ENCODE measurements around the gene SHISA8.
A peak's percentile ranks its signal among the peaks of the same experiment; 100 is the strongest.

SHISA8 gene

GRCh38 chr22:41933411-41934177 lies 18.7 kb upstream of the SHISA8 start:
- H3K4me3 ChIP-seq (ENCODE audit: insufficient read length, low read depth), result no peak overlapping the region
- H3K9ac ChIP-seq (ENCODE audit: insufficient read length, low read depth), result no peak overlapping the region
- H3K9me3 ChIP-seq (ENCODE audit: insufficient read depth, low read length), result no peaks in the 10 kb centered on the region
- H3K27me3 ChIP-seq (ENCODE audit: insufficient read depth, insufficient read length), result no peaks in the 10 kb centered on the region
- H3K4me1 ChIP-seq (ENCODE audit: insufficient read depth, insufficient read length), result peaks cover 19% of the 10 kb centered on the region
- DNase-seq (ENCODE audit: low read depth, low spot score), result no peak
- H3K36me3 ChIP-seq (ENCODE audit: insufficient read depth, insufficient read length, low read length), result peaks cover 33% of the 10 kb centered on the region
- TF ChIP-seq SUZ12 (IDR thresholded peaks at IDR 0.05; ENCODE audit: extremely low read depth, insufficient read depth, insufficient read length), result no peak

DNA sequence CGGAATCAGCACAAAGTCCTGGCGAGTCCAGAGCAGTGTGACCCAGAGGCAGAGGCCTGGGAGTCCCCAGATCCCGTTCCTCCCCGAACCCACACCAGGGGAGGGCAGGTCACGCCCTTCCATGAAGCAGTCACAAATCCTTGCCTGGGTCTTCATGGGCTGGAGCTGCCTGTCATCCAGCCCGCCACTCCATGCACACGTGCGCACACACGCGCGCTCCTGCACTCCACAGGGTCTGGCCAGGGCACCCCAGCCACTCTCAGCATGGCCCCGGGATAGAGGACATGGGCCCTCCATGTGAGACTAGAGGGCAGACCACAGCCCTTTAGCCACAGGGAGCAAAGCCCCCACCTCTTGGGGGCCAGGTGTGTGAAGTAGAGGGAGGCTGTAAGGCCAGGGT lies 17.5 kb upstream of the SHISA8 start:
- H3K4me1 ChIP-seq (ENCODE audit: insufficient read depth, insufficient read length), result peaks cover 24% of the 10 kb centered on the region

DNA sequence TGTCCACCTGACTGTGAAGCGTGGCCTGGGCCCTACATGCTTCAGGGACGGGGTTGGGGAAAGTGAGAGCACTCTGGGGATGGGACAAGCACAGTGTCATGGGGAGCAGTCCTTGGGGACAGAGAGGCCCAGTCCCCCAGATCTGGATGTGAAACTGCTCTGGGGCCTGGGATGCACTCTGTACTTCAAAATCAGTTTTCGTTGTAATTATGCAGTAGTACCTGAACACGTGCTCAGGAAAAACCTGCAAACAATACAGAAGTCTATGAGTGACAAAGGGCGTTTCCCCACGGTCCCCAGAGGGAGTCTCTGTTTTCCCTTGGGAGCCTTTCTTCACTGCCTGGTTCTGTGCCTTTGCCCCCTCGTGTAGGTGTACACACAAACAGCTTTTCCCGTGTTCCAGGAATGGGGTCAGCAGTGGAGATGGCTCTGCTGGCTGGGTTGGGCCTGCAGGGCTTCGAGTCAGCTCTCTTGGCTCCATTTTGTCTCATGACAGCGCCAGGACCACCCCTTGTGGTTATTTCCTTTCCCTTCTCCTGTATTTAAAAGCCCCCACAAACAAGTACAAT lies 16.9 kb upstream of the SHISA8 start:
- Histone ChIP-seq H3K36me3 (ENCODE audit: insufficient read depth, insufficient read length, low read length) (peaks cover 20% of the 10 kb centered on the region), H3K27me3 (ENCODE audit: insufficient read depth, insufficient read length) (no peaks in the 10 kb centered on the region), H3K9ac (ENCODE audit: insufficient read length, low read depth) (no peak overlapping the region), H3K4me3 (ENCODE audit: insufficient read length, low read depth) (no peak overlapping the region), H3K4me1 (ENCODE audit: insufficient read depth, insufficient read length) (peaks cover 27% of the 10 kb centered on the region), H3K9me3 (ENCODE audit: insufficient read depth, low read length) (no peaks in the 10 kb centered on the region)
- TF ChIP-seq ZNF274 (IDR thresholded peaks at IDR 0.05; ENCODE audit: low read depth, low read length) (no peak), YY1 (IDR thresholded peaks at IDR 0.05; ENCODE audit: insufficient read depth, insufficient read length) (no peak), SUZ12 (IDR thresholded peaks at IDR 0.05; ENCODE audit: extremely low read depth, insufficient read depth, insufficient read length) (no peak)
- no peak for DNase-seq (ENCODE audit: low read depth, low spot score)

More for the DNA sequence above, 17.5 kb upstream of the SHISA8 start:
- no peak for TF ChIP-seq SUZ12 (IDR thresholded peaks at IDR 0.05; ENCODE audit: extremely low read depth, insufficient read depth, insufficient read length)
- no peak for TF ChIP-seq ZNF274 (IDR thresholded peaks at IDR 0.05; ENCODE audit: low read depth, low read length)
- no peak for TF ChIP-seq YY1 (IDR thresholded peaks at IDR 0.05; ENCODE audit: insufficient read depth, insufficient read length)
- Histone ChIP-seq H3K4me3 (ENCODE audit: insufficient read length, low read depth) (no peak overlapping the region), H3K36me3 (ENCODE audit: insufficient read depth, insufficient read length, low read length) (peaks cover 25% of the 10 kb centered on the region), H3K9me3 (ENCODE audit: insufficient read depth, low read length) (no peaks in the 10 kb centered on the region), H3K9ac (ENCODE audit: insufficient read length, low read depth) (no peak overlapping the region), H3K27me3 (ENCODE audit: insufficient read depth, insufficient read length) (no peaks in the 10 kb centered on the region)
- no peak for DNase-seq (ENCODE audit: low read depth, low spot score)

DNA sequence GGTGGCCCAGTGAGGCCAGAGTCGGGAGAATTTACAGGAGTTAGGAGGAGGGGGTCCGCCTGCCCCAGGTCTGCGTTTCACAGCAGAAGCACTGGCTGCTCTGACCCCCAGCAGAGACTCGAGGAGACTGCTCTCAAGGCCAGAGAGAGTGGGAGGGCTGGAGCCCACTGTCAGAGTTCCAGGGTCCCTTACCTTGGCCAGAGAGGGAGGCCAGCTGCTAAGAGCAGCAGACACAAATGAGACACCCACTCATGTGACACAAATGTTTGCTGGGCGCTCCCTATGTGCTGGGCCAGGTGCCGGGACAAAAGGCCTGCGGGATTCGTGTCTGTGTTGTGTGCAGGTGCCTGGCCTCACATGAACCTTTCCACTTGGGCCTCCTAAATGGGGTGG lies 14.5 kb upstream of the SHISA8 start:
- TF ChIP-seq SUZ12 (IDR thresholded peaks at IDR 0.05; ENCODE audit: extremely low read depth, insufficient read depth, insufficient read length) (no peak), ZNF274 (IDR thresholded peaks at IDR 0.05; ENCODE audit: low read depth, low read length) (no peak), YY1 (IDR thresholded peaks at IDR 0.05; ENCODE audit: insufficient read depth, insufficient read length) (no peak)
- no peak overlapping the region for H3K4me3 ChIP-seq (ENCODE audit: insufficient read length, low read depth)
- H3K36me3 ChIP-seq (ENCODE audit: insufficient read depth, insufficient read length, low read length), result peaks cover 9% of the 10 kb centered on the region
- no peak for DNase-seq (ENCODE audit: low read depth, low spot score)
- no peaks in the 10 kb centered on the region for H3K9me3 ChIP-seq (ENCODE audit: insufficient read depth, low read length)
- peaks cover 10% of the 10 kb centered on the region for H3K27me3 ChIP-seq (ENCODE audit: insufficient read depth, insufficient read length)
- H3K9ac ChIP-seq (ENCODE audit: insufficient read length, low read depth), result no peak overlapping the region
- H3K4me1 ChIP-seq (ENCODE audit: insufficient read depth, insufficient read length), result peaks cover 27% of the 10 kb centered on the region

DNA sequence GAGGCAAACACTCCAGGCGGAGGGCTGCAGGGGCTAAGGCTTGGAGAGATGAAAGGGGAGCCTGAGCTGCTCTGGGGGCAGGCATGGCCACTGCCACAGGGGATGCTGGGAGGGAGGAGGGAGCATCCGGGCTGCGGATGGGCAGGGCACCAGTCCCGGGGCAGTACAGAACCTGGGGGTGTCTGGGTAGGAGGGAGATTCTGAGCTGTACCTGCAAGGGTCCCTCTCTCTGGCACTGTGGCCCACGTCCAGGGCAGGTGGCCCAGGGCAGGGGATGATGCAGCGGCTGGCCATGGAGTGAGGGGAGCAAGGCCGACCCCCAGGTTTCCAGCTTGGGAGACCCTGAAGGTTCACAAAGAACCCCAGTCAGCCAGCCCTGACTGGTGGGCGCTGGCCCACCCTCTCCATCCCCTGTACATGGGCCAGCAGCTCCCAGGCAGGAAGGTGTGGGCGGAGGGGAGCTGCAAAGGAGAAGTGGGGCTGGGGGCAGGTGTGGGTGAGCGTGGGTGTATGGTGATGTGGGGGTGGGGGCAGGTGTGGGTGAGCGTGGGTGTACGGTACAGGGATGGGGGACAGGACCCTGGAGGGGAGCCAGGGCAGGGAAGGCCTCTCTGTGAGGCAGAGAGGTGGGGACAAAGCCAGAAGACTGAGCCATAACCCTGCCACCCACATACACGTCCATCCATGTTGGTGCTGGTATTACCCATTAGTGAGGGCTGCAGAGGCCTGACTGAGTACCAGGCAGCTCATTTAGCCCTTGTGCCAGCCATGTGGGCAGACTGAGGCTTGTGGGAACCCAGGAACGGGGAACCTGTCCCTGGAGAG lies 13.9 kb upstream of the SHISA8 start:
- Histone ChIP-seq H3K4me3 (ENCODE audit: insufficient read length, low read depth) (no peak overlapping the region), H3K9ac (ENCODE audit: insufficient read length, low read depth) (peak overlapping the region; percentile 24), H3K36me3 (ENCODE audit: insufficient read depth, insufficient read length, low read length) (peaks cover 3% of the 10 kb centered on the region), H3K9me3 (ENCODE audit: insufficient read depth, low read length) (no peaks in the 10 kb centered on the region), H3K4me1 (ENCODE audit: insufficient read depth, insufficient read length) (peaks cover 23% of the 10 kb centered on the region), H3K27me3 (ENCODE audit: insufficient read depth, insufficient read length) (peaks cover 11% of the 10 kb centered on the region)
- no peak for DNase-seq (ENCODE audit: low read depth, low spot score)
- TF ChIP-seq SUZ12 (IDR thresholded peaks at IDR 0.05; ENCODE audit: extremely low read depth, insufficient read depth, insufficient read length) (no peak), YY1 (IDR thresholded peaks at IDR 0.05; ENCODE audit: insufficient read depth, insufficient read length) (no peak), ZNF274 (IDR thresholded peaks at IDR 0.05; ENCODE audit: low read depth, low read length) (no peak)

- Histone ChIP-seq H3K9me3 (ENCODE audit: insufficient read depth, low read length) (no peaks in the 10 kb centered on the region), H3K4me3 (ENCODE audit: insufficient read length, low read depth) (no peak overlapping the region), H3K9ac (ENCODE audit: insufficient read length, low read depth) (peak overlapping the region; percentile 24), H3K4me1 (ENCODE audit: insufficient read depth, insufficient read length) (peaks cover 24% of the 10 kb centered on the region), H3K36me3 (ENCODE audit: insufficient read depth, insufficient read length, low read length) (no peaks in the 10 kb centered on the region), H3K27me3 (ENCODE audit: insufficient read depth, insufficient read length) (peaks cover 21% of the 10 kb centered on the region)
- no peak for DNase-seq (ENCODE audit: low read depth, low spot score)
- TF ChIP-seq ZNF274 (IDR thresholded peaks at IDR 0.05; ENCODE audit: low read depth, low read length) (no peak), SUZ12 (IDR thresholded peaks at IDR 0.05; ENCODE audit: extremely low read depth, insufficient read depth, insufficient read length) (no peak), YY1 (IDR thresholded peaks at IDR 0.05; ENCODE audit: insufficient read depth, insufficient read length) (no peak)
These were observed 12.9 kb upstream of the SHISA8 start for GRCh38 chr22:41927813-41928212.
